ENCODE data around the gene CACNA1C. TPM values are rescaled to one million over a fixed set of nuclear protein-coding genes. Genes with fewer than 3 reads are reported as not detected.

The CACNA1C gene
- total RNA-seq, 2 donors from 2014 or later: 70.0 to 127 TPM

DNA sequence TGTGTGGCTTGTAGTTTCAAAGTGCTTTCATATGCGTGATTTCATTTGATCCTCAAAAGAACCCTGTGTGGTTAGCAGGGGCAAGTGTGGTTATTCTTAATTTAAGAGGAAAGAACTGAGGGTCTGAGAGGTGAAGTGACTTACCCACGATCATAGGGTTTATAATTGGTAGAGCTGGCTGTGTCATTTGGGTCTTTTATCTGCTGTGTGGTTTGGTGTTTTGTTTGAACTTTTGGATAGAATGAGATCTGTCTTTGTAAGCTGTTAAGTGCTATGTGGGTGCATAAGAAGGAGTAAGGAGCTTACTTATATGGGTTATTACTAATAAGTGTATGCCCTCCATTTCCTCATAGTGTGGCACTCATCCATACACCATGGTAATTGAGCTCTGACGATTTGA, 190.0 kb downstream of the CACNA1C start:
- Histone ChIP-seq H3K4me3 (no peak overlapping the region), H3K36me3 (no peaks in the 10 kb centered on the region), H3K9me3 (no peaks in the 10 kb centered on the region), H3K4me1 (ENCODE audit: control insufficient read depth in 1 of 2, low read depth in 2 of 2) (peaks cover 11 to 78% of the 10 kb centered on the region in 2 donors), H3K27ac (no peak overlapping the region), H3K27me3 (replicated peaks; ENCODE audit: insufficient read depth) (no peaks in the 10 kb centered on the region)
- TF ChIP-seq, protein P1, sequence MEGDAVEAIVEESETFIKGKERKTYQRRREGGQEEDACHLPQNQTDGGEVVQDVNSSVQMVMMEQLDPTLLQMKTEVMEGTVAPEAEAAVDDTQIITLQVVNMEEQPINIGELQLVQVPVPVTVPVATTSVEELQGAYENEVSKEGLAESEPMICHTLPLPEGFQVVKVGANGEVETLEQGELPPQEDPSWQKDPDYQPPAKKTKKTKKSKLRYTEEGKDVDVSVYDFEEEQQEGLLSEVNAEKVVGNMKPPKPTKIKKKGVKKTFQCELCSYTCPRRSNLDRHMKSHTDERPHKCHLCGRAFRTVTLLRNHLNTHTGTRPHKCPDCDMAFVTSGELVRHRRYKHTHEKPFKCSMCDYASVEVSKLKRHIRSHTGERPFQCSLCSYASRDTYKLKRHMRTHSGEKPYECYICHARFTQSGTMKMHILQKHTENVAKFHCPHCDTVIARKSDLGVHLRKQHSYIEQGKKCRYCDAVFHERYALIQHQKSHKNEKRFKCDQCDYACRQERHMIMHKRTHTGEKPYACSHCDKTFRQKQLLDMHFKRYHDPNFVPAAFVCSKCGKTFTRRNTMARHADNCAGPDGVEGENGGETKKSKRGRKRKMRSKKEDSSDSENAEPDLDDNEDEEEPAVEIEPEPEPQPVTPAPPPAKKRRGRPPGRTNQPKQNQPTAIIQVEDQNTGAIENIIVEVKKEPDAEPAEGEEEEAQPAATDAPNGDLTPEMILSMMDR (IDR thresholded peaks at IDR 0.05): no peak
- ATAC-seq (ENCODE audit: insufficient number of reproducible peaks, low FRiP score, low read depth) (no peak), DNase-seq (ENCODE audit: low spot score) (no peak)

DNA sequence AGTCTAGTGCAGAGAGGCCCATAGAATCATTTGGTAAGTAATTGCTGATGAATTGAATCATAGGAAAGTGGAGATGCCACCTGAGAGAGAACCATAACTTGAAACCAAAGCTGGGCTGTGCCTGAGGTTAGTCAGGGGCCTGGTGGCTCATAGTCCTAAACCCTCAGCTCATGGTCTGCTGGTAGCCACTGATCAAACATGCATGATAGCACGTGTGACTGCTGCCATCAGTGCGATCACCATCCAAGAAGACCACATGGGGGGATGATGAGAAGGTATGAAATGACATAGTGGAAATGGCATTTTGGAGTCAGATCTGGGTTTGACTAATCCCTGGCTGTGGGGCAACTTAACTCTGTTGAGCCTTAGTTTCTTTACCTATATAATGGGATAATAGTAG, 190.5 kb downstream of the CACNA1C start:
- Histone ChIP-seq H3K9me3 (no peaks in the 10 kb centered on the region), H3K27me3 (replicated peaks; ENCODE audit: insufficient read depth) (no peaks in the 10 kb centered on the region), H3K27ac (peak overlapping the region in 1 of 2 donors; percentile 29), H3K4me3 (no peak overlapping the region), H3K36me3 (no peaks in the 10 kb centered on the region), H3K4me1 (ENCODE audit: control insufficient read depth in 1 of 2, low read depth in 2 of 2) (peaks cover 11 to 78% of the 10 kb centered on the region in 2 donors)
- DNase-seq (ENCODE audit: low spot score) (no peak), ATAC-seq (ENCODE audit: insufficient number of reproducible peaks, low FRiP score, low read depth) (no peak)
- TF ChIP-seq, protein P1 (IDR thresholded peaks at IDR 0.05): no peak

DNA sequence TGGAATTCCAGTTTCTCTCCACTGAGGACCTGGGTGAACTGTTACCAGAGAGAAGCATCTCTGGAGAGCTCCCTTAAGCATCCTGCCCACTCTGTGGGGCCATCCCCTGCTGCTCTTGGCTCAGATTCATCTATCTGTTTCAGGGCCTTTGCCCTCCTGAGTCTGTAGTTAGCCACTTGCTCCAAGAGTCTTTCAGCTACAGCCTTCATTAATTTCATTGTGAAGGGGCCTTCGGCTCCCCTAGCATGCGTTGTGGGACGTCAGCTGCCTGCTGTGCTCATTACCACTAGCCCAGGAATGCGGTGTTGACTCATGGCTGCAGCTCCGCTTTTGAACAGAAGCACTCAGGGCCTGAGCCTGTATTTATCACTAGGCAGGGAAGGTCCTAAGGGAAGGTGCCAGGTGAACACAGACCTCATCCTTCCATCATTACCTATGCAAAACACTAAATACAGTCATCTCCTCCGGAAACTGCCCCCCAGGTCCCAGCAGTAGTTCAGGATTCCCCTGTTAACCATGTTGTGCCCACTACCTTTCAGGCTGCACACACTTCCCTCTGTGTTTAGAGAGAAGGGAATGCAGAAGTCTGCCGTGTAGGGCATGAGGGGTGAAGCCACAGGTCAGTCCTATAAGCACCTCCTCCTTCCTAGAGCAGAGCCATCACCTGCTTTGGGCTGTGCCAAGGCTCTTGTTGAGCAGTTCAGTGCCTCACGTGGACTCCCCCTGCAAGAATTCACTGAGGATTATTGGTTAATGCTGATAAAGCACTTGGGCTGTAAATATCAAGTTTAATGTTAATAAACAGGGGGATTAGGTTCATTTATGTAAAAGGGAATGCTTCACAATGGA, 191.4 kb downstream of the CACNA1C start:
- H3K4me3 ChIP-seq: no peak overlapping the region
- no peaks in the 10 kb centered on the region for H3K9me3 ChIP-seq
- TF ChIP-seq, protein P1 (IDR thresholded peaks at IDR 0.05): no peak
- DNase-seq (ENCODE audit: low spot score): no peak
- H3K27me3 ChIP-seq (replicated peaks; ENCODE audit: insufficient read depth): no peaks in the 10 kb centered on the region
- no peaks in the 10 kb centered on the region for H3K36me3 ChIP-seq
- peaks cover 8 to 78% of the 10 kb centered on the region in 2 donors for H3K4me1 ChIP-seq (ENCODE audit: control insufficient read depth in 1 of 2, low read depth in 2 of 2)
- peak overlapping the region; percentile 29 to 44 for H3K27ac ChIP-seq
- ATAC-seq (ENCODE audit: insufficient number of reproducible peaks, low FRiP score, low read depth): peak; percentile 69

DNA sequence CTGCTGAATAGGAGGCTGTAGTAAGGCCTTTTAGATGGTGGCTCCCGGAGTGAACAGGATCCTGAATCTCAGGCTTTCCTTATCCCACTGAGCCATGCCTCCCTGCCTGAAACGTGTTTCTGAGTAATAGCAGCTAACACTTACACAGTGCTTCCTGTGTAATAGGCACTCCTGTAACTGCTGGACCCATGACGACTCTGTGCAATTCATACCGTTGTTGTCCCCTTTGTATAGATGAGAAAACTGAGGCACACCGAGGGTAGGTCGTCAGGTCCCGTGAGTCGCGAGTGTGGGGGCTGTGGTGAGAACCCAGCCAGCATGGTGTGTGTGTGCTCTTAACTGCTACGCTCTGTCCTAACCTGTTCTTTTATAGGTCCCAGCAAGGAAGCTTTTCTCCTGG, 193.6 kb downstream of the CACNA1C start:
- ATAC-seq (ENCODE audit: insufficient number of reproducible peaks, low FRiP score, low read depth) (no peak), DNase-seq (ENCODE audit: low spot score) (no peak)
- Histone ChIP-seq H3K27ac (no peak overlapping the region), H3K4me3 (no peak overlapping the region), H3K9me3 (no peaks in the 10 kb centered on the region), H3K4me1 (ENCODE audit: control insufficient read depth in 1 of 2, low read depth in 2 of 2) (peaks cover 8 to 61% of the 10 kb centered on the region in 2 donors), H3K27me3 (replicated peaks; ENCODE audit: insufficient read depth) (no peaks in the 10 kb centered on the region), H3K36me3 (no peaks in the 10 kb centered on the region)
- TF ChIP-seq, protein P1 (IDR thresholded peaks at IDR 0.05): no peak

DNA sequence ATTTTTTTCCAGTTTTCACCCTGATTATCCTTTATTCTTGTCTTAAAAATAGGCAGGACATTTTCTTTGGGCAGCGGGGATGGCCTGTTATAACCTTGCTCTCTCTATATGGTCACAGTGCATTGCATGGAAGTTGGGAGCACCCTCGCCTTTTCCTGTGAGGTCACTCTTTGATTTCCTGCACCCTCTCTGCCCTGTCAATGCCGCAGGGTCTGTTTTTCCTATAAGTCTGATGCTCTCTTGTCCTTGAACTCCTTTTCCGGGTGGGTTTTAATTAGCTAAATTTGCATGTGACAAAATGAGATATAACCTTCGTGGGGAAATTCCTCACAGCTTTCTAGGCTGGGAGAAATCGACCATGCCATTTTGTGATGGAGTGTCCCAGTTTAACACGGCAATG, 194.3 kb downstream of the CACNA1C start:
- ATAC-seq (ENCODE audit: insufficient number of reproducible peaks, low FRiP score, low read depth): no peak
- H3K4me1 ChIP-seq (ENCODE audit: control insufficient read depth in 1 of 2, low read depth in 2 of 2): peaks cover 8 to 62% of the 10 kb centered on the region in 2 donors

More for the DNA sequence above, 194.3 kb downstream of the CACNA1C start:
- Histone ChIP-seq H3K4me3 (no peak overlapping the region), H3K9me3 (no peaks in the 10 kb centered on the region), H3K36me3 (no peaks in the 10 kb centered on the region), H3K27me3 (replicated peaks; ENCODE audit: insufficient read depth) (no peaks in the 10 kb centered on the region), H3K27ac (no peak overlapping the region)
- TF ChIP-seq, protein P1 (IDR thresholded peaks at IDR 0.05): no peak
- no peak for DNase-seq (ENCODE audit: low spot score)

Data from thoracic aorta (tissue), 2 donors.